Activated CD8-positive, alpha-beta T cell treated with anti-CD3 and anti-CD28 coated beads for 36 hours (primary cell): ENCODE data around the gene CILP2. TPM values are rescaled to one million over a fixed set of nuclear protein-coding genes. Genes with fewer than 3 reads are reported as not detected.

Source experiments
- ATAC-seq: fragments of 200-7000 bp; cut with Tn5 transposase; one replicate; pipeline ENCODE4 v1.10.0; 2021; ENCODE audit warnings: mild to moderate bottlenecking, moderate library complexity
- CTCF ChIA-PET: fragments of 350-600 bp; sonication (Branson Sonifier 250); formaldehyde crosslinking; loops from one replicate; lab custom pipeline; 2021; ENCODE audit warnings: antibody characterized with exemption; lab: Charles Lee
- POLR2A ChIA-PET: fragments of 350-600 bp; sonication (Branson Sonifier 250); formaldehyde crosslinking; loops from one replicate; lab custom pipeline; 2021; ENCODE audit warnings: antibody characterized with exemption; lab: Charles Lee
- DNase-seq: peaks from one replicate; pipeline ENCODE4 v3.0.0-alpha.2; 2020
- H3K27ac Mint-ChIP-seq: one replicate; pipeline ENCODE4 v1.8.0; 2021; ENCODE audit warnings: mild to moderate bottlenecking, mixed read lengths
- H3K27me3 Mint-ChIP-seq: one replicate; pipeline ENCODE4 v1.8.0; 2021; ENCODE audit warnings: mixed read lengths
- H3K36me3 Mint-ChIP-seq: one replicate; pipeline ENCODE4 v1.8.0; 2021; ENCODE audit warnings: low read depth, mixed read lengths
- H3K4me1 Mint-ChIP-seq: one replicate; pipeline ENCODE4 v1.8.0; 2021; ENCODE audit warnings: low read depth, mixed read lengths
- H3K4me3 Mint-ChIP-seq: one replicate; pipeline ENCODE4 v1.8.0; 2021; ENCODE audit warnings: mild to moderate bottlenecking, moderate library complexity, mixed read lengths
- H3K9me3 Mint-ChIP-seq: one replicate; pipeline ENCODE4 v1.8.0; 2021; ENCODE audit warnings: mixed read lengths
- intact Hi-C: fragments of 100-400 bp; cut with micrococcal nuclease; formaldehyde crosslinking; loops from one replicate; pipeline ENCODE4 v1.10.0; 2022
- total RNA-seq, 2 experiments: library from RNA; stranded (reverse); gene quantifications; one replicate each; pipeline ENCODE4 v1.2.3, GENCODE V29; 2021
- TF ChIP-seq, protein P1 (sequence below): fragments of 200-600 bp; IDR thresholded peaks from one replicate; pipeline ENCODE4 v1.8.0; 2022; ENCODE audit warnings: antibody characterized with exemption, mild to moderate bottlenecking

The CILP2 gene
- total RNA-seq, 2 experiments from 2014 or later = 0.31 to 0.32 TPM

- no peak for ATAC-seq
- H3K27me3 Mint-ChIP-seq = no peaks in the 10 kb centered on the region
- no peaks in the 10 kb centered on the region for H3K36me3 Mint-ChIP-seq
These were observed 6.3 kb downstream of the CILP2 start for GRCh38 chr19:19544257-19544953.

GRCh38 chr19:19544954-19545591 is 7.0 kb downstream of the CILP2 start:
- Mint-ChIP-seq H3K9me3 (no peaks in the 10 kb centered on the region), H3K27ac (no peak overlapping the region), H3K27me3 (no peaks in the 10 kb centered on the region), H3K4me3 (no peak overlapping the region), H3K36me3 (no peaks in the 10 kb centered on the region), H3K4me1 (peaks cover 14% of the 10 kb centered on the region)
- ChIA-PET POLR2A (no interaction called here), CTCF (interaction anchor here (0.7 to 2.7 kb wide), 3 partner anchors 9 to 60 kb away, joined by 3 to 15 read pairs (median 3); no protein-coding TSS in a partner anchor)
- intact Hi-C loops = no loop called here
- TF ChIP-seq, protein P1, sequence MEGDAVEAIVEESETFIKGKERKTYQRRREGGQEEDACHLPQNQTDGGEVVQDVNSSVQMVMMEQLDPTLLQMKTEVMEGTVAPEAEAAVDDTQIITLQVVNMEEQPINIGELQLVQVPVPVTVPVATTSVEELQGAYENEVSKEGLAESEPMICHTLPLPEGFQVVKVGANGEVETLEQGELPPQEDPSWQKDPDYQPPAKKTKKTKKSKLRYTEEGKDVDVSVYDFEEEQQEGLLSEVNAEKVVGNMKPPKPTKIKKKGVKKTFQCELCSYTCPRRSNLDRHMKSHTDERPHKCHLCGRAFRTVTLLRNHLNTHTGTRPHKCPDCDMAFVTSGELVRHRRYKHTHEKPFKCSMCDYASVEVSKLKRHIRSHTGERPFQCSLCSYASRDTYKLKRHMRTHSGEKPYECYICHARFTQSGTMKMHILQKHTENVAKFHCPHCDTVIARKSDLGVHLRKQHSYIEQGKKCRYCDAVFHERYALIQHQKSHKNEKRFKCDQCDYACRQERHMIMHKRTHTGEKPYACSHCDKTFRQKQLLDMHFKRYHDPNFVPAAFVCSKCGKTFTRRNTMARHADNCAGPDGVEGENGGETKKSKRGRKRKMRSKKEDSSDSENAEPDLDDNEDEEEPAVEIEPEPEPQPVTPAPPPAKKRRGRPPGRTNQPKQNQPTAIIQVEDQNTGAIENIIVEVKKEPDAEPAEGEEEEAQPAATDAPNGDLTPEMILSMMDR = no peak
- ATAC-seq = no peak
- no peak for DNase-seq

More at GRCh38 chr19:19544257-19544953, 6.3 kb downstream of the CILP2 start:
- no peak overlapping the region for H3K27ac Mint-ChIP-seq
- H3K4me3 Mint-ChIP-seq = no peak overlapping the region
- peaks cover 17% of the 10 kb centered on the region for H3K4me1 Mint-ChIP-seq
- CTCF ChIA-PET = interaction anchor here (0.7 to 2.7 kb wide), 4 partner anchors 10 to 61 kb away, joined by 3 to 15 read pairs (median 5); no protein-coding TSS in a partner anchor
- intact Hi-C loops = no loop called here
- POLR2A ChIA-PET = interaction anchor here (0.9 kb wide), 1 partner anchor 104 kb away, joined by 3 read pairs; no protein-coding TSS in a partner anchor
- TF ChIP-seq, protein P1 = no peak
- DNase-seq = no peak
- no peaks in the 10 kb centered on the region for H3K9me3 Mint-ChIP-seq

GRCh38 chr19:19545707-19546106 is 7.6 kb downstream of the CILP2 start:
- no peak for ATAC-seq
- no peak overlapping the region for H3K4me3 Mint-ChIP-seq
- no peaks in the 10 kb centered on the region for H3K27me3 Mint-ChIP-seq
- TF ChIP-seq, protein P1 = no peak
- DNase-seq = no peak
- H3K4me1 Mint-ChIP-seq = peaks cover 11% of the 10 kb centered on the region
- no peak overlapping the region for H3K27ac Mint-ChIP-seq
- H3K9me3 Mint-ChIP-seq = no peaks in the 10 kb centered on the region
- intact Hi-C loops = no loop called here
- H3K36me3 Mint-ChIP-seq = no peaks in the 10 kb centered on the region
- POLR2A ChIA-PET = no interaction called here
- CTCF ChIA-PET = interaction anchor here (0.9 to 3.9 kb wide), 2 partner anchors 9 to 13 kb away, joined by 3 to 18 read pairs; no protein-coding TSS in a partner anchor

- H3K27me3 Mint-ChIP-seq = no peaks in the 10 kb centered on the region
- POLR2A ChIA-PET = no interaction called here
- H3K4me1 Mint-ChIP-seq = peaks cover 5% of the 10 kb centered on the region
- H3K27ac Mint-ChIP-seq = no peak overlapping the region
- ATAC-seq (no peak), DNase-seq (no peak)
- H3K36me3 Mint-ChIP-seq = no peaks in the 10 kb centered on the region
- no peak overlapping the region for H3K4me3 Mint-ChIP-seq
- peaks cover 2% of the 10 kb centered on the region for H3K9me3 Mint-ChIP-seq
- CTCF ChIA-PET = interaction anchor here (0.7 to 3.9 kb wide), 2 partner anchors 8 to 14 kb away, joined by 3 to 18 read pairs; no protein-coding TSS in a partner anchor
- TF ChIP-seq, protein P1 = no peak
- intact Hi-C loops = no loop called here
These were observed 8.7 kb downstream of the CILP2 start for GRCh38 chr19:19546751-19547162.
